Superior temporal gyrus (tissue), 1 donor: Measurements from ENCODE around the gene ARHGDIA.
"Not testable (repeated sequence)": the region's sequence is repeated elsewhere in the genome, so short reads cannot be mapped to it uniquely, and the experiment has no call there.

Experiments used
- DNase-seq: peaks from one replicate; pipeline ENCODE4 v3.0.0-alpha.2; 2016; ENCODE audit errors: extremely low spot score

ARHGDIA gene

DNA sequence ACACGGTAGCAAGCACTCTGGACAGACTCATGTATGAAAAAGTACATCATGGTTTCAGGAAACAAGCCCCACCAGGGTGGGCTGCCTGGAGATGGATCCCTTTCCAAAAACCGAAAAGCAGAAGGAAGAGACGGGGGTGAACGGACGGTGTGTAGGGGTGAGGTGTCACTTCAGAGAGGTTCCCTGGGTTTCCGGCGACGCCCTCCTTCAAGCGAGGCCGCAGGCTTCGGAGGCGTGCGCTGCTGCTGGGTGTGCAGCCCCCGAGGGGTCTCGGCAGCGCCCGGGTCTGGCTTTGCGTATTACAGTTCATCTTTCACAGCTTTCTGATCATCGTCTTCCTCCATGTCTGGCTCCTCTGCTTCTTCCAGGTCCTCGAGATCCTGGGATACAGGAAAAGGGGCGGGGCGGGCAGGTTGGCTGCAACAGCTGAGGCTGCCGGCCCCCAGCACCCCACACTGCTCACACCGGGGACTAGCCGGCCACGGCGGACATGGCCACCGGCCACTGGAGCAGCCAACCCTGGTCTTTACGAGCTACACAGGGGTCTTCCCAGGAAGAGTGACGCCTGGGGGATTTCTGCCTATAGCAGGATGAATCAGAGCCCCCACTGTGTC lies 27.3 kb downstream of the ARHGDIA start:
- DNase-seq, result no peak

DNA sequence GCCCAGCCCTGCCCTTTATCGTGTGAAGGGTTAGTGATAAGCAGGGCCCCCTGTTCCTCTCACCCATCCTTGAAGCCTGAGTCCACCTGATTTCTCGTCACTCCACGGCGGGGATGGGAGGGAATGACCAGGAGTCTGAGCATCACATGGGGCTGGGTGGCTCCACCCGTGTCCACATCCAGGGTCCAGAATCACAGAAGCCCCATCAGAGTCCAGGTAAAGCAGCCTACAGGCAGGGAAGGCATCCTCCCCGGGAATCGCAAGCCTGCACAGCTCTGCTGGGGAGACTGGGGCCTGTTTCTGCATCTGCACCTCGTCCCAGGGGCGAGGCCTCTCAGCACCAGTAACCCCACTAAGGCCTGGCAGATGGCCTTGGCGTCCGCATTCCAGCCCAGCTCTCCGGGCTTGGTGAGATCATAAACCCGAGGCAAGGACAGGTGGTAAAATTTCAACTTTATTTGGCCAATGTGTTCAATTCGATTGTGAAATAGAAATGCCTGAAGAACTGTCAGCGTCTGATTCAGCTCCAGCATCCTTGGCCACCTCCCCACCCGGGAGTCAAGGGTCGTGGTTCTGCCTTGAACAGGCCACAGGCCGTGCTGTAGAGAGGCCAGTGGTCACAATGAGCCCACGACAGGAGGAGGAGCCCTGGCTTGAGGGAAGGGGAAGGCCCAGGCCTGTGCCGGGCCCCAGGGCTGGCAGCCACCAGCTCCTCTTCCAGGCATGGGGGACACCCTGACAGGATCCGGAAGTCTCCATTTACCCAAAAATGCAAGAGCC lies 28.2 kb downstream of the ARHGDIA start:
- no peak for DNase-seq

DNA sequence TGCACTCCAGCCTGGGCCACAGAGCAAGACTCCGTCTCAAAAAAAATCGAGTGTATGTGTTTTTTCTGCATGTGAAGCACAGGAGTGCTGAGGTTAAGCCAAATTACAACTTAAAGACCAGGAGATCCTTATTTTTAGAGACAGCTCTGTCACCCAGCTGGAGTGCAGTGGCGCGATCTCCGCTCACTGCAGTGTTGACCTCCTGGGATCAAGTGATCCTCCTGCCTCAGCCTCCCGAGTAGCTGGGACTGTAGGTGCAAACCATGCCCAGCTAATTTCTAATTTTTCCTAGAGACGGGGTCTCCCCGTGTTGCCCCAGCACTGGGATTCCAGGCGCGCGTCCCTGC lies 28.8 kb downstream of the ARHGDIA start:
- no peak for DNase-seq

DNA sequence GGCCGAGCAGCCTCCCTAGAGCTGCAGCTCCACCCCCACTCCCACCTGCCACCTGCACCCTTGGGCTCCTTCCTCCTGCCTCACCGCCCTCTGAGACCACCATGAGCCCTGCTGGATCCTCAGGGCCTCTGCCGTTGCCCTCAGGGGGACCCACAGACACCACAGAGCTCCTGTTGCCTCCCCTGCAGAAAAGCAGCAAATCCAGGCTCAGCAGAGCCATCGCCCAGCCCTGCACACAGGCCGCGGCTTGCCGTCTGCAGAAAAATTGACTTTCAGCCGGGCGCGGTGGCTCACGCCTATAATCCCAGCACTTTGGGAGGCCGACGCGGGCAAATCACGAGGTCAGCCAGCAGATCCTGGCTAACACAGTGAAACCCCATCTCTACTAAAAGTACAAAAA lies 29.3 kb downstream of the ARHGDIA start:
- DNase-seq, result no peak

DNA sequence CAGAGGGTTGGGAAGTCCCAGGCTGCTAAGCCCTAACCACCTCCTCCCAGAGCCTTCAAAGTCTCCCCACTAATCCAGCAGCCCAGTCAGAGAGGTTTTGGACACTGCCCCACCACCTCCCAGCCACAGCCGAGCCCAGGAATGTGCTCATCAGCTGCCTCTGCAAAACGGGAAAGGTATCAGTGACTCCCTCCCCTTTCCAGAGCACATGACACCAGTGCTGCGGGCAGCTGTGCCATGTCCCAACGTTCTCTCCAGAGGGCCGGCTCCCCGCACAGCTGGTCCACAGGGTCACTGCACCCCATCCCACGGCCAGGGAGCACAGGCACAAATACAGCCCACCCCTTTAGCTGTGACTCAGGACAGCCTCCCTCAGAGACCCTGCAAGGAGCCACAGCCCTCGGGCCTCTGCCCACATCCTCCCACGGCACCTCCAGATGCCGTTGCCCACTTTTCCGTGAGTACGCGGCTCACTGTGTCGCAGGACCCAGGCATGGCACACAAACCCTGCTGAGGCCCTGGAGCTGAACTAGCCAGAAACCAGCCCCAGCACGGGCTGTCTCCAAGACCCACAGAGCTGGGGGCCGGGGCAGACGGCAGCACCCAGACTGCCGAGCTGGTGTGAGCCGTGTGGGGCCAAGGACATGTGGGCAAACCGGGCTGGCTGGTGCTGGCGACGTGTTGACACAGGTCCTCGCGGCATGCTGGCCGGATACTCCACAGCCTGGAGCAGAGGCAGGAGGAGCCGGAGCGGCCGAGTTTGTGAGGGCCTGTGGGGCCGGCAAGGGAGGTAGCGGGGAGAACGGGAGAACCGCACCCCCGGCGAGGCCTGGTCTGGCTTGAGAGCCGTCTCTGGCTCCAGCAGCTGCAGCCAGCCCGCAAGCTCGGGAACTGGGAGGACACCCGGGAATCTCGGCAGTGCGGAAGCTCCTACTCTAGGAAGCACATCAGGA lies 30.0 kb downstream of the ARHGDIA start:
- DNase-seq, result no peak

DNA sequence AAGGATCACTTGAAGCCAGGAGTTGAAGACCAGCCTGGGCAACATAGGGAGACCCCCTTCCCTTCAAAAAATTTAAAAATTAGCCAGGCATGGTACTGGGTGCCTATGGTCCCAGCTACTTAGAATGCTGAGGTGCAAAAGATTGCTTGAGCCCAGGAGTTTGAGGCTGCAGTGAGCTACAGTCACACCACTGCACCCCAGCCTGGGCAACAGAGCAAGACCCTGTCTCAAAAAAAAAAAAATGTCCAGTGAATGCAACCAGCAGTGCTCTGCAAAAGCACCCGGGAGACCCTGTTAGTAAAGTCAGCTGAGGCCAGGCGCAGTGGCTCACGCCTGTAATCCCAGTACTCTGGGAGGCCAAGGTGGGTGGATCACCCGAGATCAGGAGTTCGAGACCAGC lies 31.1 kb downstream of the ARHGDIA start:
- not testable (repeated sequence) for DNase-seq

DNA sequence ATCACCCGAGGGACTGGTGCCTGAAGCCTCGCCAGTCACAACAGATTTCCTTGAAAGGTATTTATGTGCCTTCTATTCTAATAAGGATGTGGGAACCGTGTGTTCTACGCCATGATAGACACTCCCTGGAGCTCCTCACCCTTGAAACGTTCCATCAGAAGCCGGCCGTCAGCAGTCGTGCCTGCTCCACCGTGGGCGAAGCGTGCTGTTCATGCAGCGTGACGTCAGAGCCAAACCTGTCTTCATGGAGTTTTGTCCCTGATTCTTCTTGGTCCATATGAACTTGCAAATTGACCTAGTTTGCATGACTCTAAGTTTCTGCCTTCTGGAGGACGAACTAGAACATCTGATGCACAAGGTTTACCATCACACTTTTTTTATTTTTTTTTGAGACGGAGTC lies 31.8 kb downstream of the ARHGDIA start:
- DNase-seq, result no peak

DNA sequence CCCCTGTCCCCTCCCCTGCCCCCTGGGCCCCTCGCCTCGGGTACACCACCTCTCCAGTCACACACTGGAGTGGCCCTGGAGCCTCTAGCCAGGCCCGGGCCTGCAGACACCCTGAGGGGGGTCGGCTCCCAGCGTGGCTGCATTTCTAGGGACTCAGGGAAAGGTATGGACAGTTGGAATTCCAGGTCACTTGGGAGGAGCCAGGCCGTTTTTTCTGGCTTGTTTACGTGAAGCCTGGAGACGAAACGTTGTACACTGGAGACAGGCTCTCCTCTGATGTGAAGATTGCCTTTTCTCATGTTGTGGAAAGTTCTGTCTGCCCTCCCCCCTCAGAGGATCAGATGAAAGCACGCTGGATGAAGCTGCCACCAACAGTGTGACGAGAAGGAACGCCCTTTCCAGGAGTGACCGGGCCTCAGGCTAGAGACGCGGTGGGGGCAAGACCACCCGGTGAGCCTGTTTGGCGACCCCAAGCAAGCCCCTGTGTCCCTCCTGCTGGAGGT lies 32.3 kb downstream of the ARHGDIA start:
- DNase-seq, result no peak

DNA sequence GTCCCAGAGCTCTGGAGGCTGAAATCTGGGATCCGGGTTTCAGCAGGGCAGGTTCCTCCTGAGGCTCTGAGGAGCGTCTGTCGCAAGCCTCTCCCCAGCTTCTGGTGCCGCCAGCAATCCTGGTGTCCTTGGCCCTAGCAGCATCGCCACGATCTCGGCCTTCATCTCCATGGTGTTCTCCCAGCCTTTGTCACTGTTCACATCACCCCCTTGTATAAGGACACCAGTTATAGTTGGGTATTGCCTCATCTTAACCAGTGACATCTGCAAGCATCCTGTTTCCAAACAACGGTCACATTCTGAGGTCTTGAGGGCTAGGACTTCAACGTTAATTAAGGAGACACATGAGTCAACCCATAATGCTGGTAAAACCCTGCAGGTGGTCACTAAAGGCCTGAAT lies 33.5 kb downstream of the ARHGDIA start:
- DNase-seq, result no peak

DNA sequence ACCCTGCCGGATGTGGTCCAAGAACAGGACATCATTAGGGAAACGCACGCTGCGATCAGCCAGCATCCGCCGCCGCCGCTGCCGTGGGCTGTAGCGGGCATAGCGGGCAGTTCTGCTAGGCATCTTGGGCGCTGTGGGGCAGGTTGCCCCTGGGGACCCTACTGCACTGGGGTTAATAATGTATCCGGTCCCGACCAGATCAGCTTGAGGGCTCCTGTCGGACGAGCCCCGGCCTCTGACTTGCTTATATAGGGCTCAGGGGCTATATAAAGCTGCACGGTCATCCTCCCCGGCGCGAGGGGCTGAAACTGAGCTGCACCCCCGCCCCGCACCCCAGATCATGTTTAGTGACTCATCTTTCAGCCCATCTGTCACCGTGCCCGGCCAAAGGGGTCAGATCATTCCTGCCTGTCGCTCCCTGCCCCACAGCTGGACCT lies 36.3 kb downstream of the ARHGDIA start, which contains the start of gene PPP1R27:
TSS of gene PPP1R27 (minus strand) at position 220 of the 437 bp plus-strand sequence. CDS start at position 123, 97 bp downstream.
- no peak for DNase-seq

DNA sequence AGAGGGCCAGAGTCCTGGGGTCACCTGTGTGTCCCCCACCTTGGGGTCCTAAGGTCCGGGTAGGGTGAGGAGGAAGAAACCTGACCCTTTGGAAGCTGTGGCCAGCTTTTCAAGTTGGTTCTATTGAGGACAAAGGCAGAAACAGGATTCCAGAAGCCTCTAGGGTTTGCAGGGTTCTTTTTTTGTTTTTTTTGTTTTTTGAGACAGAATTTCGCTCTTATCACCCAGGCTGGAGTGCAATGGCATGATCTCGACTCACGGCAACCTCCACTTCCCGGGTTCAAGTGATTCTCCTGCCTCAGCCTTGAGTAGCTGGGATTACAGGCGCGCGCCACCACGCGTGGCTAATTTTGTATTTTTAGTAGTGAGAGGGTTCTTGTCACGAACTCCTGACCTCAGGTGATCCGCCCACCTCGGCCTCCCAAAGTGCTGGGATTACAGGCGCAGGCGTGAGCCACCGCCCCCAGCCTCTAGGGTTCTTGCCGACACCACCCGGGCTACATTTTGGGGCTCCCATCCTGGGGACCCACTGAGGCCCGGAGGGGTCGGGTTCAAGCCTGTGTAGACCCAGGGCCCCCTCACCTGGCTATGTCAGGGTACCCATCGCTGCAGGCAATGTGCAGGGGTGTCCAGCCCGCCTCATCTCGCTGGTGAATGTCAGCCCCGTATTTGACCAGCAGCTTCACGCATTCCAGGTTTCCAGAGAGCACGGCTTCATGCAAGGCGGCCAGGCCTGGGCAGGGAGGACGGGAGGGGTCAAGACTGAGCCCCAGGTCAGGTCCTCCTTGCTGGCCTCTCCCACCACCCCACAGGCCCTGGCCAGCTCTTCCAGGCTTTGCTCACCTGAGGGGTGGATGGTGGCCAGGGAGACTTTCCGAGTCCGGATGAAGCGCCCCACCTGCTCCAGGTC lies 37.0 kb downstream of the ARHGDIA start:
- DNase-seq, result no peak

DNA sequence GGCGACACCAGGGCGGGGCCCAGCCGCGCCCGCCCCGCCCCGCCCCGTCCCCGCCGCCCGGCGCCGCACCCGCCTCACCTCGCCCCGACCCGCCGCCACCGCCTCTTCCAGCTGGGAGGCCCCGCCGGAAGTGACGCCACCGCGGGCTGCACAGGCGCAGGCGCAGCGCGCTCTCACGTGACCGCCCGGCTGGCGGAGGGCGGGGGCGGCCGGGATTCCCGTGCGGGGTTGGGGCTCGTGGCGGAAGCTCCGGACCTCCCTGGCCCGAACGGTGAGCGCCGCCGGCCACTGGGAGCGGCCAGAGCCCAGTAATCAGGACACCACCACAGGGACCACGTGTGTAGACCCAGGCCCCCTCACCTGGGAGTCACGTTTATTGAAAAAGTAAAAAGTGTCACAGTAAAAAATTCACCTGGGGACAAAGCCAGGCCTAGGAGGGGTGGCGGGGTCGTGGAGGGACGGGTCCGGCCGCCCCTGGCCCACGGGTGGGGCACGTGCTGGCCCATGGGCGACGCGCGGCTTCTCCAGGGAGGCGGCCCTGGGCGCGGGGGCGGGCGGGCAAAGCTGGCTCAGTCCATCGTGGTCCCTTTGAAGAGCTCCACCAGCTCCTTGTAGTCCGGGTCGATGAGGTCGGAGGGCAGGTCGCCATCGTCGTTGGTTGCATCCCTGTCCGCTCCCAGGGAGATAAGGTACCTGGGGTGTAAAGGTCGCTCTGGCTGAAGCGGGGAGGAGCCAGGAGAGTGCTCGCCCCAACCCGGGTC lies 37.8 kb downstream of the ARHGDIA start, which contains the start of gene MCRIP1:
TSS of gene MCRIP1 (minus strand) at position 132 of the 761 bp plus-strand sequence. CDS start 8,785 bp downstream, outside the sequence.
- peak; percentile 88 for DNase-seq

DNA sequence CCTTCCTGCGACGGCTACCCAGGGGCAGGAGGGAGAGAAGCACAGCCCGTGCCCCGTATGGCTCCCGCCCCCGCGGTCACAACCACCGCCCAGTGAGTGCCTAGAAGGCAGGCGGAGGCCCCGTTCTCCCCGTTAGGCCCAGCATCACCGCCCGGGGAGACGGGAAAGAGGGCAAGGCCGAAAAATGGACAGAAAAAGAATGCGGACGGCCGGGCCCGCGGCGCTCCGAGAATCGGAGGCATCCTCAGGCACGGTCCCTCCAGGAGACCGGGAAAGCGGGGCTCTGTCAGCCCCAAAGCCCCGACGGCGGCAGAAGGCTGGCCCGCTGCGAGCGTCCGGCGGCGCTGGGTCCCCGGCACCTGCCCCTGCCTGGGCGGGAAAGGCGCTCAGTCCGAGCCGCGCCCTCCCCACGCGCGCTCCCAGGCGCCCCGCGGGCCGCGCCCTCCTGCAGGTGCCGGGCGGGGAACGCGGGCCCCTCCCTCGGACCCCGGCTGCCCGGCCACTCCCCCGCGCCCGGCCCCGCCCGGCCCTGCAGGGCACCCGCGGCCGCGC lies 38.5 kb downstream of the ARHGDIA start:
- no peak for DNase-seq

DNA sequence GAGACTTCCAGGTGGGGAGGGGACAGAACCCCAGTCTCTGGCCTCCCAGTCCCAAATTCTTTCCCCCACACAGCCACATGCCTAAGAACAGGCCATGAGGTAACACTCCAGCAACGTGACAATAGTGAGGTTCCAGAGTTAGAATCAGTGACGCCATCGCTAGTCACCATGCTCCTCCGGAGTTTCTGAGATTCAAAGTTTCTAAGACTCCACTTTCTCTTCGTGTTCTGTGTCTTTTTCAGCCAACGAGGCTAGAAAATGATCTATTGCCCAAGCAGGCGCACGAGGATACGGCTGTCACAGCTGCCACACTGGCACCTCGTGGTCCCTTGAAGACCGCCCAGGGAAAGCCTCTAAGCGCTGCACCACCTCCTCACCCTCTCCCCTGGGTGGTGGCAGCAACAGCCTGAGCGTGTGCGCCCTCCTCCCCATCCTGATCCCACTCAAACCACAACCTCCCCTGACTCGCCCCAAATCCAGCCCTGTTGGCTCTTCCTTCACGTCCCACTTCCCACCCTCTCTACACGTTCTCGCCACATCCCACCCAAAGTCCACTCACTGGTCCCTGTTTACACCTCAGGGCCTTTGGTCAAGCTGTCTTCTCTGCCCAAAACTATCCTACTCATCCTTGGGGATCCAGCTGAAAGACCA lies 39.1 kb downstream of the ARHGDIA start:
- DNase-seq, result peak; percentile 8

DNA sequence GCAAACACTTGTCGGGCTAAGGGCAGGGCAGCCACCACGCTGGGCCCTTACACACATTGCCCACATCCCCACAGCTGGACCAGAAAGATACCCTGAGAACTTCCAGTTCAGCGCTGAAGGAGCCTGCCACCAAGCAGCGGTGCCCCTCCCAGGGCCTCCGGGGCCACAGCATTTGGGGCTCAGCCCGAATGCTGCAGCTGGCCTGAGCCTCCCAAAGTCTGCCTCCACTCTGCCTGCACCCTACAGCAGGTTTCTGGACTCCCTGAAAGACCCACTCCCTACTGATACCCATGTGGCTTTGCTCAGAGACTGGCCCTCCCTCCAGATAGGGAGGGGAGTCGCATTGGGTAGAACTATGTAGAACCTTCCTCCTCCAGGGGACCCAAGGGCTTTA lies 39.6 kb downstream of the ARHGDIA start:
- no peak for DNase-seq

DNA sequence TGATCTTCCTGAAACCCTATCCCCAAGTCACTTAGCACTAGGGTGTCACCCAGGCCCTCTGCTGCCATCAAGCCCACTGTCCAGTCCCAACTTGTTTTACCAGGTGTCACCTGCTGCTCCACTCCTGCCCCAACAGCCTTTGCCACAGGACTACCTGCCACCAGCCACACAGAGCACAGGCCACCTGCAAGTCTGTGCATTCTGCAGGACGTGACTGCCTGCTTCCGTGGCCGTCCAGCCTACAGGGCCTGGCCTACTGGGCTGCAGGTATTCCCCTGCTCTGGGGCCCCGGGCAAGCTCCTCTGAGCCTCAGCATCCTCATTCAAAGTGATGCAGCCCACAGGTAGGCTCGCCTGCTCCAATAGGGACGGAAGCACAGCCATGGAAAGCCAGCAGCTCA lies 41.3 kb downstream of the ARHGDIA start:
- DNase-seq, result no peak

DNA sequence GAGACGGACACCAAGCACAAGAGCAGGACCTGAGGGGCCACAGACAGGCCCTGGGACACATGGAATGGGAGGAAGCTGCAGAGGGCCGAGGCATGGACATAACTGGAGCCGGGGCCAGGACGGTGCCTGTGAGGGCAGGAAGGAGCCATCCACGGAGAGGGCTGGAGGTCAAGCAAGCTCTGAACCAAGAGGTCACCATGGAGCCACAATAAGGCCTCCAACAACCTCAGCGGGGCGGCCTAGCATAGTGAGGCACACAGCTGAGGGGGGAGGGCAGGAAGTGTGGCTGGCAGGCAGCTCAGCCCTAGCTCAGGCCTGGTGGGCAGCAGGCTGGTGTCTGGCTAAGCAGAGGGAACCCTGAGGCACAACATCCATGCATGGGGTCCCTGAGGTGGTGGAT lies 42.5 kb downstream of the ARHGDIA start:
- DNase-seq, result no peak

DNA sequence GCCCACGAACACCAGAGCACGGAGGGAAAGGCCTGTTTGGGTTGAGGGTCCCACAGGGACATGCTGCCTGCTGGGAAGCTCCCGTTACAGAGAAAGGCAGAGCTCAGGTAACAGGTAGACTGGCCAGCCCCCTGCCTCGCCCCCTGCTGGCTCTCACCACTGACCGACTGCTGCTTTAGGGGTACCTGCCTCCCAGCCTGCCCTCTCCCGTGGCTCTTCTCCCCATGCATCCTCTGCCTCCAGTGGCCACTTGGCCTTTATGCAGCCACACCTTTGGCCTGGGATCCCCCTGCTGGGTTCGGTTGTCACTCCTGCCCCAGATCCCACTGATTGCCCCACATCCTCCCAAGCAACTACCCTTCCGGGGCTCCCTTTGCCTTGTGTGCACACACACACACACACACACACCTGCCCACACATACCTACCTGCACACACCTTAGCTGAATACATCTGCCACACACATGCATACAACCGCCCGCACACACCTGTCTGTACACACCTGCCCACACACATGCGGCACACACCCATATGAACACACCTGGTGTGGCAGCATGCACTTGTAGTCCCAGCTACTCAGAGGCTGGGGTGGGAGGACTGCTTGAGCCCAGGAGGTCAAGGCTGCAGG lies 45.2 kb downstream of the ARHGDIA start:
- DNase-seq, result no peak

DNA sequence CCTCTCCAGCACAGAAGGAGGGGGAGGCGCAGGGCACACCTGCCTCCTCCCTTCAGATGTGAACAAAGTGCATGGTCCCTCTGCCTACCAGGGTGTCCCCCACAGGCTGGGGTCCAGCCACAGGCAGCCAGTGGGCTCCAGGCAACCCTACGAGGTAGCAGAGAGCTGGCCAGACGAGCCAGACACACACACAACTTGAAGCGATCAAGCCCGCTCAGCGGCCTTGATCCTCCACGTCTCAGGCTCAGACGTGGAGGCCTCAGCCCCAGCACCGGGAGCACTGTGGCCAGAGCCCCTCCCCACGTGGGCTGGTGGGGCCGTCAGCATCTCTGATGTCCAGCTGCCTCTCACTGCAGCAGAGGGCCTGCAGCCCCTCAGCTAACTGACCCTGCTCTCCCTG lies 46.5 kb downstream of the ARHGDIA start:
- no peak for DNase-seq
